ENCODE data around the gene PDK1. TPM values are rescaled to one million over a fixed set of nuclear protein-coding genes. Genes with fewer than 3 reads are reported as not detected.

The PDK1 gene
- total and polyA plus RNA-seq, 2 experiments from 2014 or later = 25.6 to 42.0 TPM

DNA sequence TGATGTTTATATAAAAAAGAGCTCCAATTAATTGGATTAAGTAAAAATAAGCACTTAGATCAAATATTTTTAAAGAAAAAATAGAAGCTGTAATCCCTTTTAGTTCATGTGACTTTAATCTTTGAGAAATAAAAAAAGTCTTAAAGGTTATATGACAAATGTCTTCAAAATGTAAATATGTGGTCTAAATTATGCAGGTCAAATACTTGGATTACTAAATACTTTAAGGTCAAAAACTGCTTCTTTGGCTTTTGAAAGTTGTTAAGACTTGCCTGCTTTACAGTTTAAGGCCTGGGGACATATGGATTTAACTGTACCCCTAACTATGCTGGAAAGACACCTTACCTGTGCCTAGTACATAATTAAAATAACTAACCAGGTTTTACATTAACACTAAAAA is 15.5 kb upstream of the PDK1 start:
- ATAC-seq = no peak
- Mint-ChIP-seq H3K9me3 (peaks cover 92% of the 10 kb centered on the region), H3K4me3 (no peak overlapping the region), H3K27me3 (ENCODE audit: insufficient read depth, low read depth, poor library complexity) (peaks cover 7% of the 10 kb centered on the region), H3K27ac (no peak overlapping the region), H3K4me1 (no peaks in the 10 kb centered on the region), H3K36me3 (ENCODE audit: low read depth) (peaks cover 76% of the 10 kb centered on the region)
- no peak overlapping the region for H3K4me2 ChIP-seq
- H3K27me3 ChIP-seq (ENCODE audit: insufficient read depth) = no peaks in the 10 kb centered on the region
- TF ChIP-seq, protein P1, sequence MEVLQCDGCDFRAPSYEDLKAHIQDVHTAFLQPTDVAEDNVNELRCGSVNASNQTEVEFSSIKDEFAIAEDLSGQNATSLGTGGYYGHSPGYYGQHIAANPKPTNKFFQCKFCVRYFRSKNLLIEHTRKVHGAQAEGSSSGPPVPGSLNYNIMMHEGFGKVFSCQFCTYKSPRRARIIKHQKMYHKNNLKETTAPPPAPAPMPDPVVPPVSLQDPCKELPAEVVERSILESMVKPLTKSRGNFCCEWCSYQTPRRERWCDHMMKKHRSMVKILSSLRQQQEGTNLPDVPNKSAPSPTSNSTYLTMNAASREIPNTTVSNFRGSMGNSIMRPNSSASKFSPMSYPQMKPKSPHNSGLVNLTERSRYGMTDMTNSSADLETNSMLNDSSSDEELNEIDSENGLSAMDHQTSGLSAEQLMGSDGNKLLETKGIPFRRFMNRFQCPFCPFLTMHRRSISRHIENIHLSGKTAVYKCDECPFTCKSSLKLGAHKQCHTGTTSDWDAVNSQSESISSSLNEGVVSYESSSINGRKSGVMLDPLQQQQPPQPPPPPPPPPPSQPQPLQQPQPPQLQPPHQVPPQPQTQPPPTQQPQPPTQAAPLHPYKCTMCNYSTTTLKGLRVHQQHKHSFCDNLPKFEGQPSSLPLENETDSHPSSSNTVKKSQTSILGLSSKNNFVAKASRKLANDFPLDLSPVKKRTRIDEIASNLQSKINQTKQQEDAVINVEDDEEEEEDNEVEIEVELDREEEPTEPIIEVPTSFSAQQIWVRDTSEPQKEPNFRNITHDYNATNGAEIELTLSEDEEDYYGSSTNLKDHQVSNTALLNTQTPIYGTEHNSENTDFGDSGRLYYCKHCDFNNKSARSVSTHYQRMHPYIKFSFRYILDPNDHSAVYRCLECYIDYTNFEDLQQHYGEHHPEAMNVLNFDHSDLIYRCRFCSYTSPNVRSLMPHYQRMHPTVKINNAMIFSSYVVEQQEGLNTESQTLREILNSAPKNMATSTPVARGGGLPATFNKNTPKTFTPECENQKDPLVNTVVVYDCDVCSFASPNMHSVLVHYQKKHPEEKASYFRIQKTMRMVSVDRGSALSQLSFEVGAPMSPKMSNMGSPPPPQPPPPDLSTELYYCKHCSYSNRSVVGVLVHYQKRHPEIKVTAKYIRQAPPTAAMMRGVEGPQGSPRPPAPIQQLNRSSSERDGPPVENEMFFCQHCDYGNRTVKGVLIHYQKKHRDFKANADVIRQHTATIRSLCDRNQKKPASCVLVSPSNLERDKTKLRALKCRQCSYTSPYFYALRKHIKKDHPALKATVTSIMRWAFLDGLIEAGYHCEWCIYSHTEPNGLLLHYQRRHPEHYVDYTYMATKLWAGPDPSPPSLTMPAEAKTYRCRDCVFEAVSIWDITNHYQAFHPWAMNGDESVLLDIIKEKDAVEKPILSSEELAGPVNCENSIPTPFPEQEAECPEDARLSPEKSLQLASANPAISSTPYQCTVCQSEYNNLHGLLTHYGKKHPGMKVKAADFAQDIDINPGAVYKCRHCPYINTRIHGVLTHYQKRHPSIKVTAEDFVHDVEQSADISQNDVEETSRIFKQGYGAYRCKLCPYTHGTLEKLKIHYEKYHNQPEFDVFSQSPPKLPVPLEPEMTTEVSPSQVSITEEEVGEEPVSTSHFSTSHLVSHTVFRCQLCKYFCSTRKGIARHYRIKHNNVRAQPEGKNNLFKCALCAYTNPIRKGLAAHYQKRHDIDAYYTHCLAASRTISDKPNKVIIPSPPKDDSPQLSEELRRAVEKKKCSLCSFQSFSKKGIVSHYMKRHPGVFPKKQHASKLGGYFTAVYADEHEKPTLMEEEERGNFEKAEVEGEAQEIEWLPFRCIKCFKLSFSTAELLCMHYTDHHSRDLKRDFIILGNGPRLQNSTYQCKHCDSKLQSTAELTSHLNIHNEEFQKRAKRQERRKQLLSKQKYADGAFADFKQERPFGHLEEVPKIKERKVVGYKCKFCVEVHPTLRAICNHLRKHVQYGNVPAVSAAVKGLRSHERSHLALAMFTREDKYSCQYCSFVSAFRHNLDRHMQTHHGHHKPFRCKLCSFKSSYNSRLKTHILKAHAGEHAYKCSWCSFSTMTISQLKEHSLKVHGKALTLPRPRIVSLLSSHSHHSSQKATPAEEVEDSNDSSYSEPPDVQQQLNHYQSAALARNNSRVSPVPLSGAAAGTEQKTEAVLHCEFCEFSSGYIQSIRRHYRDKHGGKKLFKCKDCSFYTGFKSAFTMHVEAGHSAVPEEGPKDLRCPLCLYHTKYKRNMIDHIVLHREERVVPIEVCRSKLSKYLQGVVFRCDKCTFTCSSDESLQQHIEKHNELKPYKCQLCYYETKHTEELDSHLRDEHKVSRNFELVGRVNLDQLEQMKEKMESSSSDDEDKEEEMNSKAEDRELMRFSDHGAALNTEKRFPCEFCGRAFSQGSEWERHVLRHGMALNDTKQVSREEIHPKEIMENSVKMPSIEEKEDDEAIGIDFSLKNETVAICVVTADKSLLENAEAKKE (CRISPR knock-in tag; IDR thresholded peaks at IDR 0.05) = no peak
- TF ChIP-seq POLR2AphosphoS5 (IDR thresholded peaks at IDR 0.05; ENCODE audit: low read depth) (no peak), EZH2 (IDR thresholded peaks at IDR 0.05; ENCODE audit: low read depth, unreplicated experiment) (no peak), JUNB (IDR thresholded peaks at IDR 0.05; ENCODE audit: unreplicated experiment) (no peak), CREB1 (CRISPR knock-in tag; IDR thresholded peaks at IDR 0.05; ENCODE audit: low read depth) (no peak), REST (IDR thresholded peaks at IDR 0.05; ENCODE audit: unreplicated experiment) (no peak), ZNF331 (CRISPR knock-in tag; IDR thresholded peaks at IDR 0.05; ENCODE audit: low read depth) (no peak), EZH2phosphoT487 (IDR thresholded peaks at IDR 0.05; ENCODE audit: unreplicated experiment) (no peak), NANOG (IDR thresholded peaks at IDR 0.05; ENCODE audit: borderline replicate concordance) (no peak), ETS1 (IDR thresholded peaks at IDR 0.05) (no peak), STAT1 (IDR thresholded peaks at IDR 0.05; ENCODE audit: unreplicated experiment) (no peak), ZNF114 (CRISPR knock-in tag; IDR thresholded peaks at IDR 0.05) (no peak), CTCF (conservative IDR thresholded peaks at IDR 0.05; ENCODE audit: low read depth in 2 of 2) (no peak)
- H3K36me3 ChIP-seq (ENCODE audit: insufficient read depth) = peaks cover 29% of the 10 kb centered on the region
- no peaks in the 10 kb centered on the region for H3K9me2 ChIP-seq (ENCODE audit: insufficient read depth)
- H2AFZ ChIP-seq = no peak overlapping the region
- no peaks in the 10 kb centered on the region for H3F3A ChIP-seq (replicated peaks; ENCODE audit: low read depth)
- DNase-seq (ENCODE audit: low spot score) = no peak
- no peak overlapping the region for H3K27ac ChIP-seq (ENCODE audit: low read depth)
- no peak overlapping the region for H3K4me3 ChIP-seq
- no peaks in the 10 kb centered on the region for H3K4me1 ChIP-seq (ENCODE audit: insufficient read depth)
- no peaks in the 10 kb centered on the region for H4K20me1 ChIP-seq (replicated peaks; ENCODE audit: insufficient read depth)
- no peaks in the 10 kb centered on the region for H3K79me2 ChIP-seq (replicated peaks; ENCODE audit: insufficient read depth)
